Smooth muscle cell (in vitro differentiated cells): ENCODE data around the gene ZNF691. TPM values are rescaled to one million over a fixed set of nuclear protein-coding genes. Genes with fewer than 3 reads are reported as not detected.
A peak's percentile ranks its signal among the peaks of the same experiment; 100 is the strongest.

Source experiments
- DNase-seq: peaks from one replicate; lab custom pipeline; 2025; ENCODE audit not compliant: unreplicated experiment; lab: John Stamatoyannopoulos, UW
- H2AFZ ChIP-seq: fragments of 200-600 bp; sonication (generic); 2 replicates; pipeline ENCODE4 v1.6.0; 2016; ENCODE audit warnings: antibody characterized with exemption, low read depth, mild to moderate bottlenecking
- H3F3A ChIP-seq: fragments of 200-600 bp; sonication (generic); 2 replicates; pipeline ENCODE4 v1.6.0; 2017; ENCODE audit warnings: antibody characterized with exemption, low read depth
- H3K27ac ChIP-seq: fragments of 200-600 bp; sonication (generic); 2 replicates; pipeline ENCODE4 v1.5.1; 2016; ENCODE audit warnings: low read depth, mild to moderate bottlenecking
- H3K27me3 ChIP-seq: fragments of 200-600 bp; sonication (generic); 2 replicates; pipeline ENCODE4 v1.6.1; 2016; ENCODE audit warnings: low read depth, mild to moderate bottlenecking
- H3K36me3 ChIP-seq: fragments of 200-600 bp; sonication (generic); 2 replicates; pipeline ENCODE4 v1.5.1; 2016; ENCODE audit warnings: low read depth
- H3K4me1 ChIP-seq: fragments of 200-600 bp; sonication (generic); 2 replicates; pipeline ENCODE4 v1.5.1; 2016; ENCODE audit warnings: low read depth
- H3K4me2 ChIP-seq: fragments of 200-600 bp; sonication (generic); 2 replicates; pipeline ENCODE4 v1.6.0; 2016; ENCODE audit warnings: mild to moderate bottlenecking
- H3K4me3 ChIP-seq: fragments of 200-600 bp; sonication (generic); 2 replicates; pipeline ENCODE4 v1.5.1; 2016; ENCODE audit warnings: mild to moderate bottlenecking
- H3K79me2 ChIP-seq: fragments of 200-600 bp; sonication (generic); 2 replicates; pipeline ENCODE4 v1.6.0; 2016; ENCODE audit warnings: low read depth, mild to moderate bottlenecking
- H3K9ac ChIP-seq: fragments of 200-600 bp; sonication (generic); 2 replicates; pipeline ENCODE4 v1.6.0; 2016; ENCODE audit warnings: low read depth
- H3K9me3 ChIP-seq: fragments of 200-600 bp; sonication (generic); replicated peaks from 2 replicates; pipeline ENCODE4 v1.5.1; 2016; ENCODE audit warnings: low read depth
- H4K20me1 ChIP-seq: fragments of 200-600 bp; sonication (generic); 2 replicates; pipeline ENCODE4 v1.6.0; 2016; ENCODE audit warnings: low read depth
- CTCF ChIP-seq: fragments of 200-600 bp; sonication (generic); IDR thresholded peaks from 2 replicates; pipeline ENCODE4 v1.5.1; 2017; ENCODE audit warnings: borderline replicate concordance, mild to moderate bottlenecking, antibody characterized with exemption; ENCODE audit not compliant: insufficient read depth, poor library complexity, severe bottlenecking
- WGBS: methylation state at CpG from one replicate; pipeline ENCODE4 v1.1.7; 2016; ENCODE audit warnings: low lambda C conversion rate; 5-methylcytosine and 5-hydroxymethylcytosine counted together
- polyA plus RNA-seq: library from polyadenylated mRNA; unstranded; fragments of >200 nt; fragmentation: Nextera tagmentation; extraction: Ambion mirVana; gene quantifications from 2 replicates; pipeline ENCODE4 v1.2.1, GENCODE V29; 2016
- total RNA-seq: library from RNA; depleted of rRNA; stranded (reverse); fragments of >200 nt; gene quantifications from 2 replicates; pipeline ENCODE4 v1.2.3, GENCODE V29; 2014

Gene ZNF691
- total and polyA plus RNA-seq, 2 experiments from 2014 or later, result 4.2 to 4.8 TPM

GRCh38 chr1:42845866-42846256 lies 552 bp upstream of the ZNF691 start:
- H3K9ac ChIP-seq, result no peak overlapping the region
- peaks cover 14% of the 10 kb centered on the region for H3K79me2 ChIP-seq
- no peaks in the 10 kb centered on the region for H3K27me3 ChIP-seq
- H3K27ac ChIP-seq, result no peak overlapping the region
- no peak for DNase-seq
- TF ChIP-seq CTCF, result no peak
- H3F3A ChIP-seq, result no peaks in the 10 kb centered on the region
- peak overlapping the region; percentile 96 for H3K4me2 ChIP-seq
- no peaks in the 10 kb centered on the region for H4K20me1 ChIP-seq
- WGBS, result 9% methylated on average over 10 of the region's 10 CpGs
- H3K4me3 ChIP-seq, result peak overlapping the region; percentile 81
- no peaks in the 10 kb centered on the region for H3K9me3 ChIP-seq
- peaks cover 16% of the 10 kb centered on the region for H3K36me3 ChIP-seq
- H2AFZ ChIP-seq, result peak overlapping the region; percentile 92
- peaks cover 14% of the 10 kb centered on the region for H3K4me1 ChIP-seq

GRCh38 chr1:42847111-42847595 lies 740 bp downstream of the ZNF691 start:
- Histone ChIP-seq H3K4me1 (peaks cover 14% of the 10 kb centered on the region), H3K9ac (peak overlapping the region; percentile 60), H3K36me3 (peaks cover 19% of the 10 kb centered on the region), H3K27me3 (no peaks in the 10 kb centered on the region), H2AFZ (peak overlapping the region; percentile 76), H3K4me3 (peak overlapping the region; percentile 81), H4K20me1 (no peaks in the 10 kb centered on the region), H3K79me2 (peaks cover 14% of the 10 kb centered on the region), H3K27ac (no peak overlapping the region), H3K4me2 (peak overlapping the region; percentile 97), H3K9me3 (no peaks in the 10 kb centered on the region), H3F3A (no peaks in the 10 kb centered on the region)
- DNase-seq, result no peak
- no peak for TF ChIP-seq CTCF
- 19% methylated on average over 6 of the region's 6 CpGs for WGBS

GRCh38 chr1:42847721-42848460 lies 1.5 kb downstream of the ZNF691 start:
- no peak overlapping the region for H3K9ac ChIP-seq
- peak overlapping the region; percentile 97 for H3K4me2 ChIP-seq
- H3K4me3 ChIP-seq, result peak overlapping the region; percentile 81
- no peaks in the 10 kb centered on the region for H3K27me3 ChIP-seq
- WGBS, result 67% methylated on average over 6 of the region's 6 CpGs
- no peaks in the 10 kb centered on the region for H3K9me3 ChIP-seq
- peaks cover 19% of the 10 kb centered on the region for H3K36me3 ChIP-seq
- TF ChIP-seq CTCF, result no peak
- no peaks in the 10 kb centered on the region for H4K20me1 ChIP-seq
- peaks cover 14% of the 10 kb centered on the region for H3K79me2 ChIP-seq
- no peaks in the 10 kb centered on the region for H3F3A ChIP-seq
- DNase-seq, result no peak
- H3K27ac ChIP-seq, result no peak overlapping the region
- H3K4me1 ChIP-seq, result peaks cover 14% of the 10 kb centered on the region
- no peak overlapping the region for H2AFZ ChIP-seq
